Karpas-422 (cell line): Measurements from ENCODE around the gene SERPINB2. TPM values are rescaled to one million over a fixed set of nuclear protein-coding genes. Genes with fewer than 3 reads are reported as not detected.

Source experiments
- DNase-seq: peaks from one replicate; pipeline ENCODE4 v3.0.0-alpha.2; 2015
- H2AFZ ChIP-seq: fragments of 200-600 bp; sonication (generic); 2 replicates; pipeline ENCODE4 v1.6.1; 2014; ENCODE audit warnings: antibody characterized with exemption, low read length, mixed read lengths
- H3K27ac ChIP-seq: fragments of 200-600 bp; sonication (generic); 2 replicates; pipeline ENCODE4 v1.5.1; 2014; ENCODE audit warnings: mild to moderate bottlenecking, low read length, moderate library complexity
- H3K27me3 ChIP-seq: fragments of 200-600 bp; sonication (generic); 2 replicates; pipeline ENCODE4 v1.6.1; 2014; ENCODE audit warnings: low read length, mixed read lengths
- H3K36me3 ChIP-seq: fragments of 200-600 bp; sonication (generic); 2 replicates; pipeline ENCODE4 v1.6.1; 2014; ENCODE audit warnings: low read length, mixed read lengths; ENCODE audit not compliant: insufficient read depth
- H3K4me1 ChIP-seq: fragments of 200-600 bp; sonication (generic); 2 replicates; pipeline ENCODE4 v1.6.1; 2014; ENCODE audit warnings: mild to moderate bottlenecking, low read length, mixed read lengths
- H3K4me2 ChIP-seq: fragments of 200-600 bp; sonication (generic); 2 replicates; pipeline ENCODE4 v1.6.1; 2014; ENCODE audit warnings: low read length, low read depth, mild to moderate bottlenecking; ENCODE audit not compliant: poor library complexity, severe bottlenecking
- H3K4me3 ChIP-seq: fragments of 200-600 bp; sonication (generic); 2 replicates; pipeline ENCODE4 v1.5.1; 2014; ENCODE audit warnings: mild to moderate bottlenecking, antibody characterized with exemption, low read length, mixed read lengths
- H3K79me2 ChIP-seq: fragments of 200-600 bp; sonication (generic); 2 replicates; pipeline ENCODE4 v1.6.1; 2014; ENCODE audit warnings: mild to moderate bottlenecking, low read length, mixed read lengths
- H3K9ac ChIP-seq: fragments of 200-600 bp; sonication (generic); 2 replicates; pipeline ENCODE4 v1.6.0; 2014; ENCODE audit warnings: low read length
- H3K9me2 ChIP-seq: fragments of 200-600 bp; sonication (generic), shearing (Covaris generic); replicated peaks from 2 replicates; pipeline ENCODE4 v1.6.0; 2014; ENCODE audit warnings: mild to moderate bottlenecking, low read length, moderate library complexity; ENCODE audit not compliant: insufficient read depth
- H3K9me3 ChIP-seq: fragments of 300-700, 200-600 bp; sonication (generic); 2 replicates; pipeline ENCODE4 v1.6.1; 2014; ENCODE audit warnings: low read length, mixed read lengths
- H4K20me1 ChIP-seq: fragments of 200-600 bp; sonication (generic); 2 replicates; pipeline ENCODE4 v1.6.1; 2014; ENCODE audit warnings: mild to moderate bottlenecking, antibody characterized with exemption, low read length, low read depth; ENCODE audit not compliant: insufficient read depth
- total RNA-seq: library from RNA; depleted of rRNA; stranded (reverse); fragments of >200 nt; shearing (Covaris generic); gene quantifications from 2 replicates; pipeline ENCODE4 v1.2.3, GENCODE V29; 2014; ENCODE audit warnings: low replicate concordance

Gene SERPINB2
- total RNA-seq, 1 experiment from 2014 or later = not detected

DNA sequence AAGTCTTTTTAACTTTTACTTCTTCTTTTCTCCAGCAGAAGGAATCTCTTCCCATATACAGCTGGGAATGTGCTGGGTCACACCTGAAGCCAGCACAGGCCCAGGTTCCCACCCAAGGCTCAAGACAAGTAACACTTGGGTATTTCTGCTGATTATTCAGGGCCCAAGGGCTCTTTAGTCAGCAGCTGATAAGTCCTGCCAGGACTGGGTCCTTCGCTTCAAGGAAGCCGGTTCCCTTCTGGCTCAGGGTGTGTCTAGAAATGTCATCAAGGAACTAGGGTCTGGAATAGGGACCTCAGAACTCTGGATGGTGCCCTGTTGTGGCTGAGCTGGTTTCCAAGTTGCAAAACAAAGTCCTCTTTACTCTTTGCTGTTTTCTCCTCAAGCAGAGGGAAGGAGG, 27.0 kb upstream of the SERPINB2 start:
- Histone ChIP-seq H3K4me2 (no peak overlapping the region), H4K20me1 (no peaks in the 10 kb centered on the region), H3K9me2 (no peaks in the 10 kb centered on the region), H3K4me1 (no peaks in the 10 kb centered on the region), H2AFZ (no peak overlapping the region), H3K9ac (no peak overlapping the region), H3K9me3 (no peaks in the 10 kb centered on the region), H3K27ac (no peak overlapping the region), H3K27me3 (peaks cover 3% of the 10 kb centered on the region; the same call in 1 of the 2 replicates), H3K79me2 (no peaks in the 10 kb centered on the region), H3K36me3 (no peaks in the 10 kb centered on the region), H3K4me3 (no peak overlapping the region)
- no peak for DNase-seq

- Histone ChIP-seq H3K4me2 (no peak overlapping the region), H3K4me1 (no peaks in the 10 kb centered on the region), H3K9me3 (no peaks in the 10 kb centered on the region), H3K27ac (no peak overlapping the region), H2AFZ (no peak overlapping the region), H4K20me1 (no peaks in the 10 kb centered on the region), H3K36me3 (no peaks in the 10 kb centered on the region), H3K79me2 (no peaks in the 10 kb centered on the region), H3K9ac (no peak overlapping the region), H3K27me3 (no peaks in the 10 kb centered on the region; the same call in 1 of the 2 replicates), H3K4me3 (no peak overlapping the region), H3K9me2 (no peaks in the 10 kb centered on the region)
- DNase-seq = no peak
Measured at GRCh38 chr18:63867368-63868125, 20.0 kb upstream of the SERPINB2 start.

- no peaks in the 10 kb centered on the region for H3K79me2 ChIP-seq
- no peak overlapping the region for H3K4me3 ChIP-seq
- no peak for DNase-seq
- H3K9me2 ChIP-seq = no peaks in the 10 kb centered on the region
- no peaks in the 10 kb centered on the region for H3K27me3 ChIP-seq
- no peaks in the 10 kb centered on the region for H4K20me1 ChIP-seq
- H3K4me1 ChIP-seq = no peaks in the 10 kb centered on the region
- no peak overlapping the region for H3K27ac ChIP-seq
- H3K9ac ChIP-seq = no peak overlapping the region
- H2AFZ ChIP-seq = no peak overlapping the region
- H3K36me3 ChIP-seq = no peaks in the 10 kb centered on the region
- no peak overlapping the region for H3K4me2 ChIP-seq
- no peaks in the 10 kb centered on the region for H3K9me3 ChIP-seq
Measured at GRCh38 chr18:63868546-63868945, 19.0 kb upstream of the SERPINB2 start.

DNA sequence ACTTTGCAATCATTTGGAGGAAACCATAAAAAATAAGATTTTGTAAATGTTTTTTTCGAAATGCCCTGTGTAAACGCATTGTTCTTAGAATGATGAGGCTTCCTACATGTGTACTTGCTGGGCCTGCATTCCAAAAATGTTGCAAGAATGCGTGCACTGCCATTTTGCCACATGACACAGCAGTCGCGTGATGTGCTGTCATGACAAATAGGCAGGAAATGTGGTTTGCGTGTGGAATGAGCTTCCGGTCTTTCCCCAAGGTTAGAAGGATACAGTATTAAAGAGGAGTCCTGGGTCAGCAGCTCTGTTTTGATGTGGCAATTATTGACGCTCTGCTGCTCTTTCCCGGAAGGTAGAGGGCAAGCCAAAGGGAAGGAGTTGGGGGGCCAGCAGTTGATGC, 18.1 kb upstream of the SERPINB2 start:
- no peaks in the 10 kb centered on the region for H3K36me3 ChIP-seq
- H3K4me1 ChIP-seq = no peaks in the 10 kb centered on the region
- no peak overlapping the region for H2AFZ ChIP-seq
- H3K4me3 ChIP-seq = no peak overlapping the region
- no peak overlapping the region for H3K9ac ChIP-seq
- H3K27ac ChIP-seq = no peak overlapping the region
- no peaks in the 10 kb centered on the region for H3K79me2 ChIP-seq
- H3K9me3 ChIP-seq = no peaks in the 10 kb centered on the region
- no peaks in the 10 kb centered on the region for H3K9me2 ChIP-seq
- no peak for DNase-seq
- H4K20me1 ChIP-seq = no peaks in the 10 kb centered on the region
- no peaks in the 10 kb centered on the region for H3K27me3 ChIP-seq
- no peak overlapping the region for H3K4me2 ChIP-seq

GRCh38 chr18:63869851-63870250, 17.7 kb upstream of the SERPINB2 start:
- H2AFZ ChIP-seq = no peak overlapping the region
- no peak overlapping the region for H3K9ac ChIP-seq
- H3K4me1 ChIP-seq = no peaks in the 10 kb centered on the region
- H3K36me3 ChIP-seq = no peaks in the 10 kb centered on the region
- no peak for DNase-seq
- H4K20me1 ChIP-seq = no peaks in the 10 kb centered on the region
- H3K79me2 ChIP-seq = no peaks in the 10 kb centered on the region
- H3K27ac ChIP-seq = no peak overlapping the region
- H3K4me3 ChIP-seq = no peak overlapping the region
- no peaks in the 10 kb centered on the region for H3K9me2 ChIP-seq
- H3K27me3 ChIP-seq = no peaks in the 10 kb centered on the region
- H3K9me3 ChIP-seq = no peaks in the 10 kb centered on the region
- H3K4me2 ChIP-seq = no peak overlapping the region

DNA sequence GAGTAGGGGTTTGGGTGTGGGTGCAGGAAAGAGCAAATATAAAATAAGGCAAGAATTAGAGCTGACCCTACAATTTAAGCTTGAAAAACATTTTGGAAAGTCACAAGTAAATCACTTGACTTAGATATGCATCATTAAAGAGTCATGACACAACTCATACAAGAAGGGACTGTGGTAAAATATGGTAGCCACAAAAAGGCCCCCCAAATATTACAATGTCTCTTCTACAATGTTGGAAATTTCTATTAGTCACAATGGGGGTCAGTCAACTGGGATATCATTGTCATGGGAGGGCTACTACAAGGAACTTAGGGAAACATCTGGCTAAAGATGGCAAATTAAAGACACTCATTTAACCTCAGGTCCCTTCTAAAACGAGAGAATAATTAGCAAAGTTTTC, 15.7 kb upstream of the SERPINB2 start:
- Histone ChIP-seq H3K4me2 (no peak overlapping the region), H3K79me2 (no peaks in the 10 kb centered on the region), H3K4me1 (no peaks in the 10 kb centered on the region), H3K4me3 (no peak overlapping the region), H2AFZ (no peak overlapping the region), H3K9ac (no peak overlapping the region), H3K36me3 (no peaks in the 10 kb centered on the region), H3K27me3 (no peaks in the 10 kb centered on the region), H3K9me2 (no peaks in the 10 kb centered on the region), H4K20me1 (no peaks in the 10 kb centered on the region), H3K27ac (no peak overlapping the region), H3K9me3 (no peaks in the 10 kb centered on the region)
- DNase-seq = no peak

DNA sequence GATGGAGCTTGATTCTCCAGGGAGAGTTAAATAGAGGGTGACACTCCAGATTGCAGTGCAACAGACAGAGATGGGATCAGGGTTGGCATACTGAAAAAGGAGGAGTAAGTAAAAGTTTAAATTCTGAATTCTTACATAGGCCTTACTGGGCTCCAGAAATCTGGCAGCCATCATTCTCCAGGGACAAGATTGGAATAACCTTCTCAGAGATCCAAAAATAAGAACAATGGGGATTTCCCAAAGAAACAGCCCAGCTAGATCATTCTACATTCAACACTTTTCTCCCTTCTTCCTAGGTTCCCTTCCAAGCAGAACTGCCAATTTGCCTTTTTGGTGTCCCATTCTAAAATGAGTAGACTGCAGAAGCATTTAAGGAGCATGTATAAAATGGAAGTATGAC, 14.9 kb upstream of the SERPINB2 start:
- H3K9me2 ChIP-seq = no peaks in the 10 kb centered on the region
- no peaks in the 10 kb centered on the region for H4K20me1 ChIP-seq
- no peak overlapping the region for H3K9ac ChIP-seq
- H3K4me2 ChIP-seq = no peak overlapping the region
- no peak overlapping the region for H2AFZ ChIP-seq
- H3K27ac ChIP-seq = no peak overlapping the region
- no peak overlapping the region for H3K4me3 ChIP-seq
- H3K36me3 ChIP-seq = no peaks in the 10 kb centered on the region
- H3K4me1 ChIP-seq = no peaks in the 10 kb centered on the region
- no peaks in the 10 kb centered on the region for H3K27me3 ChIP-seq
- no peaks in the 10 kb centered on the region for H3K9me3 ChIP-seq
- no peak for DNase-seq
- no peaks in the 10 kb centered on the region for H3K79me2 ChIP-seq

- Histone ChIP-seq H3K27ac (no peak overlapping the region), H3K9ac (no peak overlapping the region), H4K20me1 (no peaks in the 10 kb centered on the region), H3K4me1 (no peaks in the 10 kb centered on the region), H3K9me3 (no peaks in the 10 kb centered on the region), H3K9me2 (no peaks in the 10 kb centered on the region), H3K4me2 (no peak overlapping the region), H3K27me3 (no peaks in the 10 kb centered on the region), H2AFZ (no peak overlapping the region), H3K4me3 (no peak overlapping the region), H3K79me2 (no peaks in the 10 kb centered on the region), H3K36me3 (no peaks in the 10 kb centered on the region)
- no peak for DNase-seq
Measured at GRCh38 chr18:63878343-63878742, 9.2 kb upstream of the SERPINB2 start.
